Stimulated activated CD8-positive, alpha-beta memory T cell treated with anti-CD3 and anti-CD28 coated beads, Interleukin-2, amount 100 ng/mL, for 1 hour (primary cell): ENCODE results near the gene LCE2C.
"Not testable (repeated sequence)": the region's sequence is repeated elsewhere in the genome, so short reads cannot be mapped to it uniquely, and the experiment has no call there.

Experiments used
- DNase-seq, 2 donors: peaks; one replicate each; pipeline ENCODE4 v3.0.0-alpha.2; 2020; ENCODE audit warnings: low read depth in 2 of 2

Gene LCE2C

GRCh38 chr1:152674983-152675382 lies at the start of gene LCE2C:
LCE2C (plus strand) TSS chr1:152675279; CDS start chr1:152676016, 737 bp downstream.
- not testable (repeated sequence) for DNase-seq

GRCh38 chr1:152626744-152627143 lies 48.3 kb upstream of the LCE2C start:
- DNase-seq, result no peak

- DNase-seq, result no peak
These were observed 44.5 kb upstream of the LCE2C start for GRCh38 chr1:152630596-152630995.

GRCh38 chr1:152640351-152640750 lies 34.7 kb upstream of the LCE2C start:
- no peak for DNase-seq

- DNase-seq, result no peak
These were observed 31.1 kb upstream of the LCE2C start for GRCh38 chr1:152643945-152644344.

- no peak for DNase-seq
These were observed 29.9 kb upstream of the LCE2C start for GRCh38 chr1:152645146-152645545.

GRCh38 chr1:152646656-152647055 lies 28.4 kb upstream of the LCE2C start:
- DNase-seq, result no peak

GRCh38 chr1:152654110-152654509 lies 21.0 kb upstream of the LCE2C start:
- peak in 1 of 2 donors; percentile 12 for DNase-seq

GRCh38 chr1:152656459-152656858 lies 18.6 kb upstream of the LCE2C start:
- DNase-seq, result no peak

GRCh38 chr1:152657677-152658076 lies 17.4 kb upstream of the LCE2C start:
- DNase-seq, result no peak

- DNase-seq, result no peak
These were observed 16.4 kb upstream of the LCE2C start for GRCh38 chr1:152658649-152659048.

- no peak for DNase-seq
These were observed 12.0 kb upstream of the LCE2C start, which contains the start of gene LCE2D for GRCh38 chr1:152663098-152663497. LCE2D (plus strand) TSS chr1:152663380; CDS start chr1:152664106, 726 bp downstream.

GRCh38 chr1:152666171-152666570 lies 8.9 kb upstream of the LCE2C start:
- not testable (repeated sequence) for DNase-seq

GRCh38 chr1:152667648-152668047 lies 7.4 kb upstream of the LCE2C start:
- DNase-seq, result no peak

GRCh38 chr1:152673016-152673415 lies 2.1 kb upstream of the LCE2C start:
- DNase-seq, result no peak

- DNase-seq, result no peak
These were observed 4.4 kb downstream of the LCE2C start for GRCh38 chr1:152679459-152679858.

- DNase-seq, result no peak
These were observed 6.5 kb downstream of the LCE2C start for GRCh38 chr1:152681616-152682015.

- no peak for DNase-seq
These were observed 8.8 kb downstream of the LCE2C start for GRCh38 chr1:152683846-152684245.

GRCh38 chr1:152685823-152686222 lies 10.7 kb downstream of the LCE2C start, which contains the start of gene LCE2B:
LCE2B (plus strand) TSS chr1:152686123; CDS start chr1:152686844, 721 bp downstream.
- not testable (repeated sequence) for DNase-seq

GRCh38 chr1:152697701-152698600 lies 22.9 kb downstream of the LCE2C start, which contains the start of gene LCE2A:
LCE2A (plus strand) TSS chr1:152698345; CDS start chr1:152698902, 557 bp downstream.
- no peak for DNase-seq

- DNase-seq, result no peak
These were observed 24.7 kb downstream of the LCE2C start for GRCh38 chr1:152699746-152700145.

- DNase-seq, result no peak
These were observed 32.8 kb downstream of the LCE2C start, which contains the start of gene LCE4A for GRCh38 chr1:152707860-152708259. LCE4A (plus strand) TSS chr1:152708160; CDS start chr1:152709076, 916 bp downstream.

GRCh38 chr1:152718238-152718637 lies 43.2 kb downstream of the LCE2C start:
- no peak for DNase-seq
